Femur (tissue), 1 donor: Measurements from ENCODE around the gene KIDINS220.

Experiments
- DNase-seq: peaks from one replicate; pipeline ENCODE4 v3.0.0-alpha.2; 2017

The KIDINS220 gene

GRCh38 chr2:8691859-8692437 lies 145.5 kb downstream of the KIDINS220 start:
- DNase-seq = no peak

GRCh38 chr2:8685697-8686358 lies 151.6 kb downstream of the KIDINS220 start:
- DNase-seq = peak; percentile 81

DNA sequence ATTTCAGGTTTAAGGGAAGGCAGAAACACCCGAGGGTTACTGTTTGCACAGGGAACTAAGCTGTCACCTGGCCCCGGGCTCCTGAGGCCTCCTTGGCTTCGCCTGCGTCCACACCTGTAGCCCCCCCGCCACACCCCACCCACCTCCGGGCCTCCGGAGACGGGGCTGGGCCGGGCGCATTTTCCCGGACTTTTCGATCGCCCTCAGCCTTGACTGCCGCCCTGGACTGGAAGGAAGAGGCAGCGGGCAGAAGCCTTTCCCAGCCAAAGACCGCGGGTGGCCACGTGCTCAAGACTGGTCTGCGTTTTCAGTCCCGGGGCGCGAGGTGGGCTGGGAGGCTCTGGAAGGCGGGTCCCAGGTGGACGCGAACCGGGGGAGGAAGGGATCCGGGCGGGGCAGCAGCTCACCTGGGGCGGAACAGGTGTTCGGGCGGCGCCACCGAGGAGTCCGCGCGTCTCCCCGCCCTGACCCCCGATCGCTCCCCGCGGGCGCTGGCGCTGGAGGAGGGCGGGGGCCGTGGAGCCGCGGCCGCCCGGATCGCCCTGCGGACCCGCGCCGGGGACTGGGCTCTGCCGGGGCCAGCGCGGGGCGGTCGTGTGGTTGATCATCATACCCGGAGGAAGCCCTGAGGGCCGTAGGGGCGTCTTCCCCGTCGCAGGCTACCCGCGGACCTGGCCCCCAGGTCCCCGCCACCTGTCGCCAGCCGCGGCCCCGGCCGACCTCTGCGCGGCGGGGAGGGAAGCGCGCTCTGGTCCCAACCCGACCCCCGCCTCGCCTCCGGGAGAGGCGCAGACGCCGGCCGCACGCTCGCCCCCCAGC lies 152.3 kb downstream of the KIDINS220 start:
- DNase-seq = peak; percentile 69

DNA sequence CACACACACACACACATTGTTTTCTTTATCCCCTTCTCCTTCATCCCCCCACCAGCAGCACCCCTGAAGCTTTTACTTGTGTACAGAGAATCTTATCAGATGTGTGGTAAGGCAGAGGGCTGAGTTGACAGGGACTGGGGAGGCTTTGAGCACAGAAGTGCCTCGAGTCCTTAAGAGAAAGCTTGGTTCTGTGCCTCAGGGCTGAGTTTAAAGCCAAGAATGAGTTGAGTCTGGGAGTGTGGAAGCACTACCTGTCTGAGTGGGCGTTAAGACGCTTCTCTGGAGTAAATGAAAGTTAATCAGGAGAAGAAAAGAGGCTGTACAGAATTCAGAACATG lies 152.9 kb downstream of the KIDINS220 start:
- DNase-seq = peak; percentile 47

DNA sequence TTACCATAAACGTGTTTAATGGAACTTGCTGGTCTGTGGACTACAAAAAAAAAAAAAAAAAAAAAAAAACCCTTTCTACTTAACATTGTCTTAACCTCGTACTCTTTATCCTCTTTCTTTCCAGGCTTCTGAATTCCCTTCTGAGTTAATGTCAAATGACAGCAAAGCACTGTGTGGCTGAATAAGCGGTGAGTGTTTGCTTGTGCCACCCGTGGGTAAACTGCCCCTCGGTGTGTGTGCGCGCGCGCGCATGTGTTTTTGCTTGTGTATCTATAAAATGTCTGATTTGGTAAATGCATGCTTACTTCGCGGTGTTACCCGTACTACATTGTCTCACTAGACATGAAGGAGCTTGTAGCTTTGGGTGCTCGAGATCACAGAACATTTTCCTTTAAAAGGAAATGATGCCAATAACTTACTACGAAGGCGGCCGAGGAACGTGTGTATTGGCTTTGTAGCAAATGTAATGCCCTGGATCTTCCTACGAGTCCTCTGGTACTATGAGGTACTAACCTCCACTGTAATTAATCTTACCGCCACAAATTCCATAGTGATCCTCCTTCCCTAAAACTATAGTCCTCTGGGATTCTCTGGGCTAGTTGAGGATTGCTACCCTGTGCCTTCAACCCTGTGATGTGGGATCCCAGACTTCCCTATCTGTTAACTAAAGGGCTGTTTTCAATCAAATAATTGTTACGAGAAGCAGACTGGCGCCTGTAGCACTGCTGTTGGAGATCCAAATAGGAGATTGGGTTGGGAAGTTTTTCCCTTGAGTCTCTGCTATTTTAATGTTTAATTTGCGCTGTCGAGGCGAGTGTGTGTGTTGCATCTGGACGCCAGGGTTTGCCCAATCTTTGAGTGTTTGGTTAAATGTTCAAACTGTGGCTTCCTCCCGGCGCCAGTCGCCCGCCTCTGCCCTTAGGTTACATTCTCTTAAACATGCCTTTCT lies 154.4 kb downstream of the KIDINS220 start:
- DNase-seq = peak; percentile 54

GRCh38 chr2:8681786-8682692 lies 155.4 kb downstream of the KIDINS220 start, which contains the start of gene ID2:
Gene ID2 (plus strand): TSS chr2:8682056. CDS start chr2:8682166, 110 bp downstream.
- peak; percentile 100 for DNase-seq

DNA sequence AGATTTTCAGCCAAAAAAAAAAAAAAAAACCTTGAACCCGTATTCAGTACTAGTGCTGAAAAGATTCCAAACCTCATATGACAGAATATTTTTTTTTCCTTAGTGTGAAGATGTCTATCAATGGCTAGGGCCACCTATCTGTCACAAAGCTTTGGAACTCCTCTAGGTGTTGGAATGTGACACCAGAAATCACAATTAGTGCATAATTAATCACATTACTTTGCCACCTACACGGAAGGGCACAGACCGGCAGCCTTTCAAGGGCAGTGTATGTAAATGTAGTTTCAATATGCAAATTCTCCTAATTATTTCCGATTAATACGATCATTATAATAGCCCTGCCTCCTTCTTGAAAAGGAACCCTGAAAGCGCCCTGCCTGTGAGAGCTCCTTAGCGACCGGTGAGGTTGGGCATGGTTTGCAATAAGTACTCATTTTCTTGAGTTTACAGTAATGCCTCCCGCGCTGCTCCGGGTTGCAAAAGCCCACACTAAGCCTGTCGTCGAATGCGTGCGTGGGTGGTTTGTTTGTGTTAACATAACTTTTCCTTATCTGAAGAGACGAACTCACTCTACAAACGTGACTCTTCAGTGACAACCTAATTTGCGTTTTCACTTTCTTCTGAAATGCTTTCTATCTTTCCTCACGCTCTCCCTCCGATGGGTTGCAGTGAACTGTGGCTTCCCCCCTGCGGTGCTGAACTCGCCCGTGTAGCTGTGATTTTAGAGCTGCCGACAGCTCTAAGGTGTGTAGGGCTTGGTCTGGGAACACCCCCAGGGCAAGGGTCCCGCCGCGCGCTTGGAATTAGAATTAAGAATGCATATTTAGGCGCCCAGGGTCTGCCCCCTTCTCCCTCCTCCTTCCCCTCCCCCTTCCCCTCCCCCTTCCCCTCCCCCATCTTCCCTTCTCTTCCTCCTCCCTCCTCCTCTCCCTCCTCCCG lies 156.3 kb downstream of the KIDINS220 start:
- peak; percentile 75 for DNase-seq

DNA sequence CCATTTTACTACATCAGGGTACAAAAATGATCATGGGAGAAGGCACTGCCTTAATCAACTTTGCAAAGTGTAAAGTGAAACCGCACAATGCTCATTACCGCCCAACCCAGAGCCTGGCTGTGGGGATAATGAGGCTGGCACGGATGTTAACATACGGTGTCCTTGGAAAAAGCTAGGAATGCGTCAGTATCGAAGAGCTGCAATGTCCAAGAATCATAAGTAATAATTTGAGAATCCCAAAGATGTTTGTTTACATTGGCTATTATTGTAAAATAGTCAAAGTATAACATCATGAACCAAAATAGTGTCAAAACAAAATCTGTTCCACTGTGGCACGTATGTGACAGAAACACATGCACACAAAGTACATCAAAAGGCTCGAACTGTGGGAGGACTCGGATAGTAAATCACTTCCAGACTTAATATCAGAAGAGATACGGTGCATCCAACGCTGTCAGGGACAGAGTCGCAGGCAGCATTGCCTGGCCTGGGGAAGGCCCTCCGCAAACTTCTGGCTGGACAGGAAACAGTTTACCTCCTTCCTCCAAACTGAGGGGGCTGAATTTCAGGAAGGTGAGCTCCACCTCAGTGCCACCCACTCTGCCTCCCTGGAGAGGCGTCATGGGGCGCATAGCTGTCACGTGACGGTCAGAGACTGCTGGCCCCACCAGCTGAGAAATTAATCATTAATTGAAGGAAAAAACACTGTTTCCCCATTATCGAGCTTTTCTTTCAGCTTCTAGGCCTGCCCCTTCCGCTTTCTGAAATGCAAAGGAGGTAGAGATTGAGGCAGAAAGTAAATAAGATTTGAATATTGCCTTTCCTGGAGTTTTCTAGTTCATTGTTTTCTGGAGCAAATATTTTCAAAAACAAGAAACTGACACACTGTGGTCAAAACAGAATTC lies 157.3 kb downstream of the KIDINS220 start:
- no peak for DNase-seq

DNA sequence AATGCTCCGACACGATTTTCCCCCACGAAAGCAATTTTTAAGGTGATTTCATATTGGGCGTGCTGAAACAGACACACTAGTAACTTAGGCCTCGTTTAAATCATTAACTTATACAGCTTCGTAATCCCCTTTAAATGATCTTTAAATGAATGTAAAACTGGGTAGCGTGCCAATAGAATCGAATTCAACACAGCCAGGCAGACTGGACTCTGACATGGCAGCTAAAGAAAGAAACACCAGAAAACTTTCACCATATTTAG lies 157.9 kb downstream of the KIDINS220 start:
- no peak for DNase-seq
